ENCODE data around the gene AVL9. TPM values are rescaled to one million over a fixed set of nuclear protein-coding genes. Genes with fewer than 3 reads are reported as not detected.

AVL9 gene
- total and polyA plus RNA-seq, 2 of the 13 experiments (the other 11 are each of a cell fraction or from before 2014, with no cell fraction given): 29.9 to 48.0 TPM

DNA sequence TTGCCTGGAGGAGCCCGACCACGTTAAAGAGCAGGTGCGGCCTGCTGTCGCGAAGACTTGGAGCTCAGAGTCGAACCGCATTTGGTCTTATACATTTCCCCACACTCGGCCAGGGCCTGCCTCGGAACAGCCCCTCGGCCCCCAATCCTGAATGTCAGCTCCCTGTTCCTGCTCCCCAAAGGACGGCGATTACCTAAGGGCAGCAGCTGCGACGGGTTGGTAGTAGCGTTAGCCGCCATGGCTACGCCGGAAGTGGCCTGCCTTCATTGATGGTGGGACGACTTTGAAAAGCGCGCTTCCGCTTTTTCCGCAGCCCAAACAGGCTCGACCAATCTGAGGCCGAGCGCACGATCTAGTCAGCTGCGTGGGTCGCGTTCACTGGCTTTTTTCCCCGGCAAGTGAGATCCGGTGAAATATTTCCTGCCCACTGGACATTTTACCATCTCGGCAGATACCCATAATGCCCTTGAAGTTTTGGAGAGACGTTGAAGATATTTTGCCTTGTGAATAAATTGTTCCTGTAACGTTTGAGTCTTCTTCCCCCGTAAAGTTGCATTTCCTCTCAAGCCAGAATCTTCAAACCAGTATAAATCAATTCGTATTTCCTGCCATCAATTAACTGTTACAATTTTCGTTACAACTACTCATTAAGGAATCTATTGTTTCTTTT is 5.0 kb upstream of the AVL9 start, which contains the start of gene LSM5 (continued):
- TF ChIP-seq, protein P1, sequence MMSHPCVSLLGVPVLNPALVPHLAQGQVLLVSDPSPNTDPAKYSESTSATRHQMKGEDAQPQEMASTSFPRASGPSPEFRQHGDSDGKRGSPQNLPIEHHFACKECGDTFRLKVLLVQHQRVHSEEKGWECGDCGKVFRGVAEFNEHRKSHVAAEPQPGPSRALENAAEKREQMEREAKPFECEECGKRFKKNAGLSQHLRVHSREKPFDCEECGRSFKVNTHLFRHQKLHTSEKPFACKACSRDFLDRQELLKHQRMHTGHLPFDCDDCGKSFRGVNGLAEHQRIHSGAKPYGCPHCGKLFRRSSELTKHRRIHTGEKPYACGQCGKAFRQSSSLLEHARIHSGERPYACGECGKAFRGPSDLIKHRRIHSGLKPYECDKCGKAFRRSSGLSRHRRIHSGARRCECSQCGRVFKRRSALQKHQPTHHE (CRISPR knock-in tag; IDR thresholded peaks at IDR 0.05; ENCODE audit: borderline replicate concordance): peak; percentile 98
- TF ChIP-seq, protein P2, sequence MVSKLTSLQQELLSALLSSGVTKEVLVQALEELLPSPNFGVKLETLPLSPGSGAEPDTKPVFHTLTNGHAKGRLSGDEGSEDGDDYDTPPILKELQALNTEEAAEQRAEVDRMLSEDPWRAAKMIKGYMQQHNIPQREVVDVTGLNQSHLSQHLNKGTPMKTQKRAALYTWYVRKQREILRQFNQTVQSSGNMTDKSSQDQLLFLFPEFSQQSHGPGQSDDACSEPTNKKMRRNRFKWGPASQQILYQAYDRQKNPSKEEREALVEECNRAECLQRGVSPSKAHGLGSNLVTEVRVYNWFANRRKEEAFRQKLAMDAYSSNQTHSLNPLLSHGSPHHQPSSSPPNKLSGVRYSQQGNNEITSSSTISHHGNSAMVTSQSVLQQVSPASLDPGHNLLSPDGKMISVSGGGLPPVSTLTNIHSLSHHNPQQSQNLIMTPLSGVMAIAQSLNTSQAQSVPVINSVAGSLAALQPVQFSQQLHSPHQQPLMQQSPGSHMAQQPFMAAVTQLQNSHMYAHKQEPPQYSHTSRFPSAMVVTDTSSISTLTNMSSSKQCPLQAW (CRISPR knock-in tag; IDR thresholded peaks at IDR 0.05): peak; percentile 91
- TF ChIP-seq ZBTB42 (CRISPR knock-in tag; IDR thresholded peaks at IDR 0.05): peak; percentile 72
- peak; percentile 74 for TF ChIP-seq MED1 (CRISPR knock-in tag; IDR thresholded peaks at IDR 0.05)
- peak; percentile 61; the same call in 1 of the 2 replicates for TF ChIP-seq MLLT10 (CRISPR knock-in tag; IDR thresholded peaks at IDR 0.05)
- no peak for TF ChIP-seq ZSCAN29 (CRISPR knock-in tag; conservative IDR thresholded peaks at IDR 0.05)
- peak; percentile 69; the same call in 1 of the 2 replicates for TF ChIP-seq FOXA3 (CRISPR knock-in tag; IDR thresholded peaks at IDR 0.05)
- TF ChIP-seq ZNF264 (CRISPR knock-in tag; IDR thresholded peaks at IDR 0.05): peak; percentile 93
- peak; percentile 94 for TF ChIP-seq ELF1 (CRISPR knock-in tag; IDR thresholded peaks at IDR 0.05)
- TF ChIP-seq, protein P3, sequence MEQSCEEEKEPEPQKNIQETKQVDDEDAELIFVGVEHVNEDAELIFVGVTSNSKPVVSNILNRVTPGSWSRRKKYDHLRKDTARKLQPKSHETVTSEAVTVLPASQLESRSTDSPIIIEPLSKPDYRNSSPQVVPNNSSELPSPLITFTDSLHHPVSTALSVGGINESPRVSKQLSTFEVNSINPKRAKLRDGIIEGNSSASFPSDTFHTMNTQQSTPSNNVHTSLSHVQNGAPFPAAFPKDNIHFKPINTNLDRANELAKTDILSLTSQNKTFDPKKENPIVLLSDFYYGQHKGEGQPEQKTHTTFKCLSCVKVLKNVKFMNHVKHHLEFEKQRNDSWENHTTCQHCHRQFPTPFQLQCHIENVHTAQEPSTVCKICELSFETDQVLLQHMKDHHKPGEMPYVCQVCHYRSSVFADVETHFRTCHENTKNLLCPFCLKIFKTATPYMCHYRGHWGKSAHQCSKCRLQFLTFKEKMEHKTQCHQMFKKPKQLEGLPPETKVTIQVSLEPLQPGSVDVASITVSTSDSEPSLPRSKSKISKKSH (CRISPR knock-in tag; IDR thresholded peaks at IDR 0.05; ENCODE audit: borderline replicate concordance): peak; percentile 96
- TF ChIP-seq, protein P4, sequence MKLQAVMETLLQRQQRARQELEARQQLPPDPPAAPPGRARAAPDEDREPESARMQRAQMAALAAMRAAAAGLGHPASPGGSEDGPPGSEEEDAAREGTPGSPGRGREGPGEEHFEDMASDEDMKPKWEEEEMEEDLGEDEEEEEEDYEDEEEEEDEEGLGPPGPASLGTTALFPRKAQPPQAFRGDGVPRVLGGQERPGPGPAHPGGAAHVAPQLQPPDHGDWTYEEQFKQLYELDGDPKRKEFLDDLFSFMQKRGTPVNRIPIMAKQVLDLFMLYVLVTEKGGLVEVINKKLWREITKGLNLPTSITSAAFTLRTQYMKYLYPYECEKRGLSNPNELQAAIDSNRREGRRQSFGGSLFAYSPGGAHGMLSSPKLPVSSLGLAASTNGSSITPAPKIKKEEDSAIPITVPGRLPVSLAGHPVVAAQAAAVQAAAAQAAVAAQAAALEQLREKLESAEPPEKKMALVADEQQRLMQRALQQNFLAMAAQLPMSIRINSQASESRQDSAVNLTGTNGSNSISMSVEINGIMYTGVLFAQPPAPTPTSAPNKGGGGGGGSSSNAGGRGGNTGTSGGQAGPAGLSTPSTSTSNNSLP (IDR thresholded peaks at IDR 0.05; ENCODE audit: low read depth, low read length): peak; percentile 48; the same call in 1 of the 2 replicates
- TF ChIP-seq, protein P5, sequence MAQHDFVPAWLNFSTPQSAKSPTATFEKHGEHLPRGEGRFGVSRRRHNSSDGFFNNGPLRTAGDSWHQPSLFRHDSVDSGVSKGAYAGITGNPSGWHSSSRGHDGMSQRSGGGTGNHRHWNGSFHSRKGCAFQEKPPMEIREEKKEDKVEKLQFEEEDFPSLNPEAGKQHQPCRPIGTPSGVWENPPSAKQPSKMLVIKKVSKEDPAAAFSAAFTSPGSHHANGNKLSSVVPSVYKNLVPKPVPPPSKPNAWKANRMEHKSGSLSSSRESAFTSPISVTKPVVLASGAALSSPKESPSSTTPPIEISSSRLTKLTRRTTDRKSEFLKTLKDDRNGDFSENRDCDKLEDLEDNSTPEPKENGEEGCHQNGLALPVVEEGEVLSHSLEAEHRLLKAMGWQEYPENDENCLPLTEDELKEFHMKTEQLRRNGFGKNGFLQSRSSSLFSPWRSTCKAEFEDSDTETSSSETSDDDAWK (CRISPR knock-in tag; IDR thresholded peaks at IDR 0.05): no peak
- TF ChIP-seq, protein P6, sequence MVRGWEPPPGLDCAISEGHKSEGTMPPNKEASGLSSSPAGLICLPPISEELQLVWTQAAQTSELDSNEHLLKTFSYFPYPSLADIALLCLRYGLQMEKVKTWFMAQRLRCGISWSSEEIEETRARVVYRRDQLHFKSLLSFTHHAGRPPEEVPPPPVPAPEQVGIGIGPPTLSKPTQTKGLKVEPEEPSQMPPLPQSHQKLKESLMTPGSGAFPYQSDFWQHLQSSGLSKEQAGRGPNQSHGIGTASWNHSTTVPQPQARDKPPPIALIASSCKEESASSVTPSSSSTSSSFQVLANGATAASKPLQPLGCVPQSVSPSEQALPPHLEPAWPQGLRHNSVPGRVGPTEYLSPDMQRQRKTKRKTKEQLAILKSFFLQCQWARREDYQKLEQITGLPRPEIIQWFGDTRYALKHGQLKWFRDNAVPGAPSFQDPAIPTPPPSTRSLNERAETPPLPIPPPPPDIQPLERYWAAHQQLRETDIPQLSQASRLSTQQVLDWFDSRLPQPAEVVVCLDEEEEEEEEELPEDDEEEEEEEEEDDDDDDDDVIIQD (CRISPR knock-in tag; IDR thresholded peaks at IDR 0.05; ENCODE audit: low read depth): 0 out of 2 replicates have a peak, but pooled peaks have one; percentile 64
- 0 out of 2 replicates have a peak, but pooled peaks have one; percentile 24 for TF ChIP-seq ZNF782 (CRISPR knock-in tag; IDR thresholded peaks at IDR 0.05; ENCODE audit: borderline replicate concordance)
- TF ChIP-seq SKI (IDR thresholded peaks at IDR 0.05; ENCODE audit: partially characterized antibody): peak; percentile 23
- no peak for TF ChIP-seq TCF12 (IDR thresholded peaks at IDR 0.05)
- 0 out of 2 replicates have a peak, but pooled peaks have one; percentile 40 for TF ChIP-seq TCF12 (CRISPR knock-in tag; IDR thresholded peaks at IDR 0.05)
- peak; percentile 72; the same call in 1 of the 2 replicates for TF ChIP-seq MIXL1 (CRISPR knock-in tag; IDR thresholded peaks at IDR 0.05)
- peak; percentile 88 for TF ChIP-seq ZNF614 (CRISPR knock-in tag; IDR thresholded peaks at IDR 0.05; ENCODE audit: borderline replicate concordance)
- TF ChIP-seq ZNF766 (CRISPR knock-in tag; IDR thresholded peaks at IDR 0.05; ENCODE audit: borderline replicate concordance): peak; percentile 94; the same call in 1 of the 2 replicates
- TF ChIP-seq BORCS8-MEF2B (CRISPR knock-in tag; IDR thresholded peaks at IDR 0.05): peak; percentile 95

All from HepG2 (cell line).